Measurements from ENCODE around the gene VARS2. TPM values are rescaled to one million over a fixed set of nuclear protein-coding genes. Genes with fewer than 3 reads are reported as not detected.

The VARS2 gene
- total RNA-seq, 1 experiment from 2014 or later = 39.8 TPM

- BruUV-seq (replicated peaks) = no TSS peak
- peak overlapping the region; percentile 44 for H3K27ac ChIP-seq (ENCODE audit: low read depth, low read length)
- ChIA-PET CTCF (interaction anchor here (0.7 to 5.3 kb wide), 5 partner anchors 38 to 147 kb away, joined by 3 to 34 read pairs (median 4); no protein-coding TSS in a partner anchor), POLR2A (interaction anchor here (0.9 to 1.7 kb wide), 8 partner anchors 49 to 71 kb away, joined by 3 to 6 read pairs (median 4); no protein-coding TSS in a partner anchor), RAD21 (ENCODE audit: low non-redundant PET in 1 of 2, low total read pairs in 2 of 2, uncharacterized antibody in 2 of 2, unreplicated experiment in 2 of 2) (interaction anchor here in 1 of 2 experiments (1.4 kb wide), 1 partner anchor 48 kb away, joined by 3 read pairs; no protein-coding TSS in a partner anchor)
- no peaks in the 10 kb centered on the region for H3K36me3 ChIP-seq (ENCODE audit: control insufficient read depth in 1 of 2, insufficient read depth in 2 of 2, low read length in 2 of 2)
- H3K27me3 ChIP-seq (ENCODE audit: insufficient read depth, low read length) = no peaks in the 10 kb centered on the region
- peak overlapping the region; percentile 26 to 41 for H3K4me3 ChIP-seq (replicated peaks in 1 of 2; ENCODE audit: low read depth in 1 of 2, low read length in 2 of 2)
- peaks cover 0 to 3% of the 10 kb centered on the region in 2 experiments; a peak in 1 of 4 replicates for H3K9me3 ChIP-seq (ENCODE audit: control insufficient read depth in 1 of 2, insufficient read depth in 1 of 2, low read depth in 1 of 2, low read length in 2 of 2)
- H3K4me1 ChIP-seq (ENCODE audit: control insufficient read depth in 1 of 2, insufficient read depth in 2 of 2, low read length in 2 of 2) = peaks cover 39 to 56% of the 10 kb centered on the region in 2 experiments
- H3K4me2 ChIP-seq (ENCODE audit: low read length) = peak overlapping the region; percentile 73
- ATAC-seq = peak; percentile 82
- DNase-seq (ENCODE audit: low read depth, low spot score) = peak; percentile 77
- H3K9ac ChIP-seq (ENCODE audit: low read length) = peak overlapping the region; percentile 52
- H3K9me2 ChIP-seq (ENCODE audit: insufficient read depth) = no peaks in the 10 kb centered on the region
- TF ChIP-seq ATF3 (IDR thresholded peaks at IDR 0.05) (no peak), FOSL1 (IDR thresholded peaks at IDR 0.05; ENCODE audit: low read depth) (no peak), POLR2AphosphoS5 (IDR thresholded peaks at IDR 0.05; ENCODE audit: low read depth, low read length) (no peak), SRF (IDR thresholded peaks at IDR 0.05; ENCODE audit: low read depth) (no peak), POLR2A (IDR thresholded peaks at IDR 0.05; ENCODE audit: borderline replicate concordance, extremely low read depth, insufficient read depth, insufficient read length) (no peak), CEBPB (IDR thresholded peaks at IDR 0.05; ENCODE audit: low read depth) (no peak), JUND (IDR thresholded peaks at IDR 0.05) (no peak), EZH2 (IDR thresholded peaks at IDR 0.05) (no peak), EZH2phosphoT487 (IDR thresholded peaks at IDR 0.05; ENCODE audit: borderline replicate concordance) (no peak), CBX3 (IDR thresholded peaks at IDR 0.05; ENCODE audit: low read depth) (no peak), ZNF274 (IDR thresholded peaks at IDR 0.05; ENCODE audit: low read depth, low read length) (no peak), SIN3A (IDR thresholded peaks at IDR 0.05; ENCODE audit: low read depth) (no peak), RAD21 (IDR thresholded peaks at IDR 0.05; ENCODE audit: low read depth) (no peak), ZFX (IDR thresholded peaks at IDR 0.05) (peak; percentile 28; the same call in 1 of the 2 replicates), YY1 (IDR thresholded peaks at IDR 0.05; ENCODE audit: extremely low read depth, insufficient replicate concordance, low read depth, low read length) (peak; percentile 75), ZBTB33 (IDR thresholded peaks at IDR 0.05; ENCODE audit: extremely low read depth, insufficient replicate concordance, low read length) (no peak), TCF7L2 (IDR thresholded peaks at IDR 0.05; ENCODE audit: borderline replicate concordance, extremely low read depth, insufficient read depth, insufficient read length) (no peak), SP1 (IDR thresholded peaks at IDR 0.05; ENCODE audit: low read depth) (no peak), MAX (IDR thresholded peaks at IDR 0.05) (no peak), CTCF (IDR thresholded peaks at IDR 0.05 in 2 of 3, conservative IDR thresholded peaks at IDR 0.05 in 1 of 3; ENCODE audit: borderline replicate concordance in 1 of 3, insufficient read depth in 1 of 3, low read depth in 2 of 3, low read length in 2 of 3) (peak in 2 of 3 experiments; percentile 92 to 95; a peak in 4 of 6 replicates)
- no peaks in the 10 kb centered on the region for H3K79me2 ChIP-seq (ENCODE audit: insufficient read depth, low read length)
- intact Hi-C loops (cut with micrococcal nuclease) = loop anchor here (1.0 kb wide), 3 partner anchors 49 to 198 kb away; partner anchors contain the start of gene FLOT1
- peak overlapping the region; percentile 70 for H2AFZ ChIP-seq (ENCODE audit: low read depth, low read length, poor library complexity, severe bottlenecking)
- H4K20me1 ChIP-seq (ENCODE audit: insufficient read depth) = no peaks in the 10 kb centered on the region
Observed at GRCh38 chr6:30877419-30878262, 36.4 kb upstream of the VARS2 start.
